Measurements from ENCODE around the gene API5. TPM values are rescaled to one million over a fixed set of nuclear protein-coding genes. Genes with fewer than 3 reads are reported as not detected.

The API5 gene
- total RNA-seq: 100 to 1,000 TPM in 1 of 8 experiments, 10 to 100 TPM in 7; 55.3 to 102 (median 76.9) TPM

DNA sequence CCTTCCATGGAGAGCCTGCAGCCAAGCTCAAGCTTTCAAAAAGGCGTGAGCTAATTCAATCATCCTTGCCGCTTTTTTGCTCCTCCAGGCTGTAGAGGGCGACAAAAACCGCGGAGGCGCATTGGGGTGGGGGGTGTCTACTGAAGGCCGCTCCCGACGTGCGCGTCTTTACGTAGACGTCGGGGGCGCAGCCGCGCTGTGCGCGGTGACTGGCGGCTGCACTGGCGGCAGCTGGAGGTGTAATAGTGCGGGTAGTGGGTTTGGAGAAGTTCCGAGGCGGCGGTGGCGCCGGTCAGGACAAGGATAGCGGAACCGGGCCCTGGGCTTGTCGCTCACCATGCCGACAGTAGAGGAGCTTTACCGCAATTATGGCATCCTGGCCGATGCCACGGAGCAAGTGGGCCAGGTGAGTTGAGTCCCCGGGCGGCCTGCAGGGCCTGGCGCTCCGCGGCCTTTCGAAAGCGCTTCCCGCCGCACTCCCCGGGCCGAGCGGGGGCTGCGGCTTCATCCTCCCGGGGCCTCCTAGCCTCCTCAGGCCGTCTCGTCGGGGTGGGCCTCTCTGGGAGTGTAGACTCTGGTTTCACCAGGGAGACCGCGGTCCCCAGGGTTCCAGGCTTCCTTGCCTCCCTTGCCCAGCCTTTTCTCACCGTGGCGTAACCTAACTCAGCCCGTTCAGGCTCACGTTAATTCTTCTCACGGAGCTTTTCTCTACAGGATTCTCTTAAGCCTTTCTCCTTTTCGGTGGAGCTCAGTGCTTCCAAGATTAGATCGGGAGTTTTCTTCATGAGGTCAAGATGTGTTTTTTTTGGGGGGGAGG is at the start of gene API5:
TSS of gene API5 (plus strand) at position 206 of the 817 bp plus-strand sequence. CDS start at position 338, 132 bp downstream.
- ATAC-seq (replicated peaks in 6 of 8): peak; percentile 95 to 99 (median 99)
- WGBS, 10 experiments: 0 to 5% (median 0%) methylated on average over 2 to 23 of the region's 60 CpGs; no CpG with 5 or more reads in 2 of the 10 experiments
- H3K4me1 ChIP-seq (replicated peaks in 1 of 2): peaks cover 11 to 15% of the 10 kb centered on the region in 2 donors
- peak within 1 kb of the TSS; percentile 61 to 96 (median 71) for H3K4me3 ChIP-seq
- in situ Hi-C loops (cut with MboI; ENCODE audit: low pct_unique_long_range_greater_than_20kb in 2 of 9, low sequenced_read_pairs in 9 of 9, unreplicated experiment in 9 of 9): no loop called here
- H3K27ac ChIP-seq: peak within 1 kb of the TSS; percentile 79 to 83

DNA sequence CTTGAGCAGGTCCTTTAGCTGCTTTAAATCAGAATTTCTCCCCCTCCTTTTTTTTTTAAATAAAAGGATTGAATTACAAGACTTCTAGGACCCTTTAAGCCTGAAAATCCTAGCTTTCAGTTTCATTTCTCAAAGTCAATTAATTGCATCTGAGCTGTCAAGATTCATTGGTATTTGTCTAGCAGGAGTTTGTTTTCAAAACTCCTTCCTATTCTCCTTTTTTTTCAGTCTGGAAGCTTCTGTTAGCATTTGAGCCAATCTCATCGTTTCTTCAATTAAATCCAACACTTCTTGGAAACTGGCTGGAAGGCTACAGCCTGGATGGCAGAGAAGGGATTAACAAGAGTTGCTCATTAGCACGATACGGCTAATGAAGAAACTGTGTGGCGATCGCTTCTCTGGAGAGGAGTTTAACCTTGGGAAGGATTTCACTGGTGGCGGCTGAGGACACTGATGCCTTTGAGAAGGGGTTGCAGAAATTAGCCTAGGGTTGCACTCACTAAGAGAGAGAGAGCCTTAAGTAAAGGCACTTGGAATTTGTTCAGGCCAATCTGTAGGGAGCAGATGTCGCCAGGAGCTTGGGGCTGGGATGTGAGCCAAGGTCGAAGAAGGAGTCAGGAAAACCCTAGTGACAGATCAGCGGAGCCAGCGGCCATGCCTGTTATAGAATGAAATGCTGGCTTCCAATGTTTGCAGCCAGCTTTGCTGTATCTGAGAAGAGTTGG is 43.8 kb upstream of the API5 start:
- H3K4me1 ChIP-seq (replicated peaks in 1 of 2): peaks cover 0 to 7% of the 10 kb centered on the region in 2 donors
- no peak overlapping the region for H3K27ac ChIP-seq
- in situ Hi-C loops (cut with MboI; ENCODE audit: low pct_unique_long_range_greater_than_20kb in 2 of 9, low sequenced_read_pairs in 9 of 9, unreplicated experiment in 9 of 9): no loop called here
- H3K4me3 ChIP-seq: no peak overlapping the region
- WGBS, 10 experiments: 0 to 98% (median 85%) methylated on average over 2 to 10 of the region's 10 CpGs; no CpG with 5 or more reads in 1 of the 10 experiments
- ATAC-seq (replicated peaks in 6 of 8): peak in 2 of 8 experiments; percentile 32 to 73

DNA sequence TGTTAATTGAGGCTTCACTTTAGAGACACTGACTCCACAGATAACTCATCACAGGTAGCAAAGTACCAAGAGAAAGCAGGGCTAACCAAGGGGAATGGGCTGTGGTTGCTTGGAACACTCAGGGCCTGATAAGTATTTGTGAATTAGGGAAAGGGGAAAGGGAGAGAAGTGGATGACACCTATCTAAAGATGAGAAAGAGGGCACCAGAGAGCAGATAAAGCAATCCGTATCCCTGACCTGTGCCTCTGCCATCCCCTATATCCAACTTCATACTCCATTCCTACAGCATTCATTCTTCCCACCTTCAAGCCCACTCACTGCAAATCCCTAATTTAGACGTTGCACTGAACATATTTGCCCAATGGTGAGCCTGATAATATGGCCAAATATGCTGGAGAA is 43.0 kb upstream of the API5 start:
- no peak for ATAC-seq (replicated peaks in 6 of 8)
- WGBS, 10 experiments: 0 to 100% (median 45%) methylated on average over 1 to 2 of the region's 2 CpGs; no CpG with 5 or more reads in 2 of the 10 experiments
- in situ Hi-C loops (cut with MboI; ENCODE audit: low pct_unique_long_range_greater_than_20kb in 2 of 9, low sequenced_read_pairs in 9 of 9, unreplicated experiment in 9 of 9): no loop called here
- peaks cover 0 to 5% of the 10 kb centered on the region in 2 donors for H3K4me1 ChIP-seq (replicated peaks in 1 of 2)
- H3K4me3 ChIP-seq: no peak overlapping the region
- H3K27ac ChIP-seq: no peak overlapping the region

DNA sequence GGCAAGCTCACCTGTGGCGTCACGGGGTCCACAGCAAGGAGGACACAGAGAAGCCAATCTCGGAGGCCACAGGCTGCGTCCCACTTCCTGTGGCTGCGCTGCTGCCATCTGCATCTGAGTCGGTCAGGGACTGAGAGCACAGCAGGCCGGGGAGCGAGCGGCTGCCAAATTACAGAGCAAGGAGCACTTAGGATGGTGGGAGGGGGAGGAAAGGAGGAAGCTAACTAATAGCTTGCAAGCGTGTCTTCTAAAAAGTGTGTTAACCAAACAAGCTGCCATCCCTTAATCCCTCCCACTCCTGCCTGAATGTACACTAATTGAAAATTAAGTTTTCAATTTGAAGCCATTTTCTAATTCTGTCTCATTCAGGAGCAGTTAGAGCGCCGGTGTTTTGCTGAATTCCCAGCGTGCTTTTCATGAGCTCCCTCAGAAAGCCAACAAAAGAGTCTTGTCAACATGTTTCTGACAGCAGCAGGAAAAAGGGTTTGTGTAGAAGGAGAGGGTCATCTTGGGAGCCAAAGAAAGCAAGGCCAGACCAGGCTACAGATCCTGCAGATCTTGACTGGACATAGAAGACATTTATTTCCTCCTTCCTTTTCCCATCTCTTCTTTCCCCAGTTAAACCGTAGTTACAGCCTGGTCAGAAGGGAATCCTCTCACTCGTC is 42.4 kb upstream of the API5 start:
- ATAC-seq (replicated peaks in 6 of 8): no peak
- in situ Hi-C loops (cut with MboI; ENCODE audit: low pct_unique_long_range_greater_than_20kb in 2 of 9, low sequenced_read_pairs in 9 of 9, unreplicated experiment in 9 of 9): no loop called here
- no peak overlapping the region for H3K27ac ChIP-seq

DNA sequence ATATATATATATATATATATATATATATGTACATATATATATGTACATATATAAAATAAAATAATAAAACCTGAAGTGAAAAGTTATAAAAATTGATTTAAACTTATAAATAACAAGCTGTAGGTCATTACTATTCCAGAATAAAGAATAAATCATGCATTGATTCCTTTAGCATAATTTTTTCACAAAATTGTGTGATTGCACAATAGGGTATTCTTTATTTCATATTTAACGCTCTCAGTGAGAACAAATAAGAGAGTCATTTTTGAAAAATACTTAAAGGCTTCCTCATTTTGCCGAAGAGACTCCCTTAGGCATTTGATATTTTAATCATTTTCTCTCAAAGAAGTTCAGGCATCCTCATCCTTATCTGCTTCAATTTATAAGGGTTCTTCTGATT is 41.3 kb upstream of the API5 start:
- H3K4me3 ChIP-seq: no peak overlapping the region
- 0 to 100% (median 93%) methylated on average over 1 to 2 of the region's 2 CpGs; no CpG with 5 or more reads in 1 of the 10 experiments for WGBS, 10 experiments
- H3K4me1 ChIP-seq (replicated peaks in 1 of 2): peaks cover 0 to 3% of the 10 kb centered on the region in 2 donors
- H3K27ac ChIP-seq: no peak overlapping the region
- in situ Hi-C loops (cut with MboI; ENCODE audit: low pct_unique_long_range_greater_than_20kb in 2 of 9, low sequenced_read_pairs in 9 of 9, unreplicated experiment in 9 of 9): no loop called here
- ATAC-seq (replicated peaks in 6 of 8): no peak

More for the DNA sequence above, 42.4 kb upstream of the API5 start:
- Histone ChIP-seq H3K4me1 (replicated peaks in 1 of 2) (peaks cover 0 to 3% of the 10 kb centered on the region in 2 donors), H3K4me3 (no peak overlapping the region)
- 21 to 83% (median 56%) methylated on average over 1 to 12 of the region's 15 CpGs for WGBS, 10 experiments

DNA sequence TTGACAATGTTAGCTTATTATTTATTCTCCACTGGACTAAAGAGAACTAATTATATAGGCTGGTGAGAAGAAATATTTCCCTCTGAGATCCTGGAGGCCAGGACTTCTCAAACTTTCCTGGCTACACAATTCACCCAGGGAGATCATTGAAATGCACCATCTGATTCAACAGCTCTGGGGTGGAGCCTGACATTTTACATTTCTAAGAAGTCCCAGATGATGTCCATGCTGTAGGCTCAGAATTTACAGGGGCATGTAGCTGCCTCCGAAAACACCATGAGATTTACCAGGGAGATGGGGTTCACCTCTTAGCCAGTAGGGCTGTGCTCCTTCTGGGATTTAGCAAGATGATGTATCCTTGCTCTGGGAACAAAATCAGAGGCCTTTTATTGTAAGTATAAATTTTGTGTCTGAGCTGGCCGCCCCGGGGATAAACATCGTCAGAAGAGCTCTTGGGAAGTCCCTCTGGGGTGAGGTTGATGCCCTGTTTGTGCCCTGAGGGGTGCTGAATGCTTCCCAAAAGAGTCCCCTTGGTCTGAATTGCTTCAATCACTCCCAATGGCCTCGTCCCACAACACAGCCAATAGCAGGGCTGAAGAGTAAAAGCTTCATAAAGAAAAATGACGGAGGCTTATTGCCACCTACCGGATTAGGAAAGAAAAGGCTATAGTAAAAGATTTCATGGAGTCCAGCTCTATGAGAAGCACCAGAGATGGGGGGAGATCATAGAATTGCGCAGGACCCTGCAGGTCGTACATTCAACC is 33.4 kb upstream of the API5 start:
- no peak overlapping the region for H3K27ac ChIP-seq
- WGBS, 10 experiments: 0 to 74% (median 38%) methylated on average over 1 to 9 of the region's 9 CpGs; no CpG with 5 or more reads in 2 of the 10 experiments
- H3K4me3 ChIP-seq: no peak overlapping the region
- ATAC-seq (replicated peaks in 6 of 8): peak in 6 of 8 experiments; percentile 21 to 86 (median 74)
- no peaks in the 10 kb centered on the region for H3K4me1 ChIP-seq (replicated peaks in 1 of 2)
- in situ Hi-C loops (cut with MboI; ENCODE audit: low pct_unique_long_range_greater_than_20kb in 2 of 9, low sequenced_read_pairs in 9 of 9, unreplicated experiment in 9 of 9): loop anchor here in 3 of 9 experiments (25.0 kb wide), 2 partner anchors 516 to 1816 kb away; partner anchors contain the start of gene LRRC4C (in 2 of the 3)

DNA sequence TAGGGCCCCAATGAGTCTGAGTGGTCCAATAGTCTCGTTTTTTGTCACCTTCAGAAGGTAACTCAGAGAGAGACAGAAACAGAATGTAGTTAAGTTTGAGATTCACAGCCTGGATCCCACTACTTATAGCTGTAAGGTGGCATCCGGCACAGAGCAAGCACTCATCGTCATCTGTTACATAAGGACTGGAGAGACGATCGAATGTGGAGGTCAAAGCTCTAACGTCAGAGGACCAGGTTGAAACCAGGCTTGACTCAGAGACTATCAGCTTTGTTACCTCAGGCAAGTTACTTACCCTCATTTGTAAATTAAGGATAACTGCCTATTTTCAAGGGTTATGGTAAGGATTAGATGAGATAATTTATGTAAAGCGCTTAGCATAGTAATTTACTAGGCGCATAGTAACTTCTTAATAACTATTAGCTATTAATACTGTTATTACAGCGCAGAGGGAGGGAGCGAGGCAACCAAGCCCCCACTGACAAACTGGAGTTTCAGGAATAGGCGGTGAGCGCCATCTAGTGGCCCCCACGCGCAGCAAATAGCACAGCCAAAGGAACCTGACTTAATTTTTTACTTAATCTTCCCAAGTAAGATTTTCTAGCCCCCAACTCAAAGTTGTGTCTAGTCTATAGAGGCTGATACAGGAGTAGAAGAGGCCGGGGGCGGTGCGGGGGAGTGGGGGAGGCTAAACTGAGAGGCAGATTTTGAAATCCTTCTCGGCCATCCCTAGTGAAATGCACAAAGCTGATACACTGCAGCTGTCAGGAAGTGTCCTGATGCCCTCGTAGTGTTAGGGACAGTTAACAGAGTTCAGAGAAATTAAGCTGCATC is 29.0 kb upstream of the API5 start:
- WGBS, 10 experiments: 0 to 58% (median 14%) methylated on average over 2 to 18 of the region's 19 CpGs
- in situ Hi-C loops (cut with MboI; ENCODE audit: low pct_unique_long_range_greater_than_20kb in 2 of 9, low sequenced_read_pairs in 9 of 9, unreplicated experiment in 9 of 9): loop anchor here in 4 of 9 experiments (10.0 to 25.0 kb wide), 4 partner anchors 508 to 1821 kb away; partner anchors contain the start of gene LRRC4C (in 2 of the 4)
- Histone ChIP-seq H3K4me3 (no peak overlapping the region), H3K27ac (no peak overlapping the region), H3K4me1 (replicated peaks in 1 of 2) (no peaks in the 10 kb centered on the region)
- peak; percentile 38 to 74 (median 56) for ATAC-seq (replicated peaks in 6 of 8)

DNA sequence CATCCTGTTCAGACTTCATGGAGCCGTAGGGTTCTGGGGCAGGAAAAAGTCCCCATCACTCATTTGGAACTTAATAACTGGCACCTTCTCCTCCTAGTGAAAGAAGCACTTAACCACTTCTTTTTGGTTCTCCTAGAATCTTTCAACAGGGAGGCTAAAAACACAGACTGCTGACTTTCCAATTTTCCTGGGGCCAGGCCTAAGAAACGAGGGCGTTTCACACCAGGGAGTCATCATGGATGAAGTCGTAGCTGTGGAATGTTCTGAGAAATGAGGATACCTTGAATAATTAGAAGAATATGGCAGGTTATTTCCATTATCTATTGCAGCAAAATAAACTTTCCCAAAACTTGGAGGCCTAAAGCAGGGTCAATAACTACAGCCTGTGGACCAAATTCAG is 26.0 kb upstream of the API5 start:
- in situ Hi-C loops (cut with MboI; ENCODE audit: low pct_unique_long_range_greater_than_20kb in 2 of 9, low sequenced_read_pairs in 9 of 9, unreplicated experiment in 9 of 9): loop anchor here in 4 of 9 experiments (10.0 to 25.0 kb wide), 4 partner anchors 511 to 1824 kb away; partner anchors contain the start of gene LRRC4C (in 2 of the 4)
- Histone ChIP-seq H3K27ac (no peak overlapping the region), H3K4me1 (replicated peaks in 1 of 2) (no peaks in the 10 kb centered on the region), H3K4me3 (no peak overlapping the region)
- WGBS, 10 experiments: 0 to 85% (median 77%) methylated on average over 1 to 4 of the region's 4 CpGs; no CpG with 5 or more reads in 1 of the 10 experiments
- no peak for ATAC-seq (replicated peaks in 6 of 8)

DNA sequence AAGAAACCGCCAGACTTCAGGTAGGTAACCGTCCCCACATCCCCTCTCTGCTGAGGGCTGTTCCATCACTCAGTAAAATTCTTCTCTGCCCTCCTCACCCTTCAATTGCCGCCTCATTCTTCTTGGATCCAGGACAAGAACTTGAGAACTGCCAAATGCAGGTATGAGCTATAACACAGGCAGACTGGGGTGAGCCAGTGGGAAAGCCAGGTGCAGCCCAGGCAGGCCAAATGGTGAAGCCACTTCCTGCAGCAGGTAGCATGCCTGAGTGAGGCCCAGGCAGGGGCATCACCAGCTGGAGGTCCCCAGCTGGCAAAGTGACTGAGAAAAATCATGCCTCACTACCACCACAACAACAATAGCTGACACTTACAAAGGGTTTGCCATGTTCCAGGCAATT is 22.4 kb upstream of the API5 start:
- Histone ChIP-seq H3K4me3 (no peak overlapping the region), H3K27ac (no peak overlapping the region), H3K4me1 (replicated peaks in 1 of 2) (no peaks in the 10 kb centered on the region)
- in situ Hi-C loops (cut with MboI; ENCODE audit: low pct_unique_long_range_greater_than_20kb in 2 of 9, low sequenced_read_pairs in 9 of 9, unreplicated experiment in 9 of 9): loop anchor here in 4 of 9 experiments (10.0 to 25.0 kb wide), 4 partner anchors 515 to 1827 kb away; partner anchors contain the start of gene LRRC4C (in 2 of the 4)
- WGBS, 10 experiments: 48 to 100% (median 93%) methylated on average over 1 to 3 of the region's 3 CpGs; no CpG with 5 or more reads in 4 of the 10 experiments
- no peak for ATAC-seq (replicated peaks in 6 of 8)

DNA sequence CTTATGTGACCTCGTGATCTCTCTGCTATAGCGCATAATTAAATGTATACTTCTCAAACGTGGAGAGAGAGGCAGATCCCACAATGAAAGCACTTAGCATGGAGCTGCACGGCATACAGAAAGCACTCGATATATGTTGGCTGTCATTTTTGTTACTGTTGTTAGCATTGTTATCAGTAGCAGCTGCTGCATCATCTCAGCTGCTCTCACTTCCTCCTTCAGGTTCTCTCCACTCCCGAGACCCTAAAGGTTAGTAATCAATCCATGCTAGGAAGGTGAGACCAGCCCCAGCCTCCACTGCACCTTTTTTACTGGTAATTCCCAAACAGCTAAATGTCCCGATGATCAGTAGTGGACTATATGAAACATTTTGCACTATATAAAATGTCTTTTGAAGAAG is 13.4 kb upstream of the API5 start:
- WGBS, 10 experiments: 14 to 100% (median 85%) methylated on average over 1 to 7 of the region's 7 CpGs
- H3K4me1 ChIP-seq (replicated peaks in 1 of 2): no peaks in the 10 kb centered on the region
- ATAC-seq (replicated peaks in 6 of 8): no peak
- H3K27ac ChIP-seq: no peak overlapping the region
- H3K4me3 ChIP-seq: no peak overlapping the region
- in situ Hi-C loops (cut with MboI; ENCODE audit: low pct_unique_long_range_greater_than_20kb in 2 of 9, low sequenced_read_pairs in 9 of 9, unreplicated experiment in 9 of 9): loop anchor here in 3 of 9 experiments (25.0 kb wide), 2 partner anchors 536 to 1836 kb away; partner anchors contain the start of gene LRRC4C (in 2 of the 3)

DNA sequence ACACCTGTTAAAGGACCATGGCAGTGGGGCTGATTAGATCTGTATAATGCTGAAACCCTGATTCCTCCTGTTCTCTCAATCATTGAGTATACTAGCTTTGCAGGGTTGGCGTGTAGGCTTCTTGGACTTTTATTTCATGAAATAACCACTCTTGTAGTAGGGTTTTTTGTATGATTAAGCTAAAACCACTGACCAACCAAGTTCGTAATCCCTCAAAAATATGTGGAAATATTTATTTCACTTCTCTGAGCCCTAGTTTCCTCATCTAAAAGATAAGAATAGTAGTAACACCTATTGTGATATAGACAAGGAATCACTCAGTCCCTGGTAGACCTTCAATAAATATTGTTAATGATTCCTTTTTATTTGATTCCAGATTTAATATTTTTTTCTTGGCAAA is 4.2 kb downstream of the API5 start:
- no peak for ATAC-seq (replicated peaks in 6 of 8)
- Histone ChIP-seq H3K4me3 (no peak overlapping the region), H3K27ac (no peak overlapping the region), H3K4me1 (replicated peaks in 1 of 2) (peaks cover 11 to 15% of the 10 kb centered on the region in 2 donors)
- in situ Hi-C loops (cut with MboI; ENCODE audit: low pct_unique_long_range_greater_than_20kb in 2 of 9, low sequenced_read_pairs in 9 of 9, unreplicated experiment in 9 of 9): no loop called here
- WGBS, 10 experiments: 78 to 100% (median 96%) methylated on average over 1 to 2 of the region's 2 CpGs; no CpG with 5 or more reads in 1 of the 10 experiments
